ENCODE measurements around the gene HTN1. TPM values are rescaled to one million over a fixed set of nuclear protein-coding genes. Genes with fewer than 3 reads are reported as not detected.
"Not testable (repeated sequence)": the region's sequence is repeated elsewhere in the genome, so short reads cannot be mapped to it uniquely, and the experiment has no call there.

The HTN1 gene
- total RNA-seq (2014; rRNA removed; shearing (Covaris generic)): not detected in 2 replicates
- total RNA-seq (2022): not detected in 2 replicates
- not detected for Bru-seq, nascent RNA
- BruChase-seq, experiment 1, labeled RNA remaining after a 6-hour chase: not detected
- not detected for BruChase-seq, experiment 2, labeled RNA remaining after a 2-hour chase
- long read RNA-seq: 0 reads

GRCh38 chr4:70050138-70050537 lies at the start of gene HTN1:
Gene HTN1 (plus strand): TSS chr4:70050438. CDS start chr4:70053077, 2,639 bp downstream.
- H3K9me2 ChIP-seq (ENCODE audit: insufficient read depth, low read length); POLR2A ChIA-PET; H3K27ac ChIP-seq (ENCODE audit: low read depth, low read length, poor library complexity, severe bottlenecking); H3K79me2 ChIP-seq (ENCODE audit: insufficient read depth, low read depth, low read length); H3K4me2 ChIP-seq (ENCODE audit: low read length); H3K9me3 ChIP-seq (ENCODE audit: low read length); H2AFZ ChIP-seq (ENCODE audit: low read length); H3K36me3 ChIP-seq (ENCODE audit: insufficient read depth, low read length); DNase-seq (ENCODE audit: low spot score); H3K4me1 ChIP-seq (ENCODE audit: insufficient read depth, low read length, poor library complexity, severe bottlenecking); H4K20me1 ChIP-seq (ENCODE audit: insufficient read depth, low read length); BruUV-seq (replicated peaks); intact Hi-C loops (cut with micrococcal nuclease; ENCODE audit: unreplicated experiment); CTCF ChIA-PET (ENCODE audit: unreplicated experiment); H3K4me3 ChIP-seq (ENCODE audit: low read depth, low read length, poor library complexity, severe bottlenecking): not testable (repeated sequence)

- no peak for DNase-seq (ENCODE audit: low spot score)
- no peak overlapping the region for H3K27ac ChIP-seq (ENCODE audit: low read depth, low read length, poor library complexity, severe bottlenecking)
- BruUV-seq (replicated peaks): no TSS peak
- no peak overlapping the region for H3K4me2 ChIP-seq (ENCODE audit: low read length)
- no peaks in the 10 kb centered on the region for H3K4me1 ChIP-seq (ENCODE audit: insufficient read depth, low read length, poor library complexity, severe bottlenecking)
- ChIA-PET POLR2A (interaction anchor here (0.9 kb wide), 1 partner anchor 11 kb away, joined by 4 read pairs; no protein-coding TSS in a partner anchor), CTCF (ENCODE audit: unreplicated experiment) (no interaction called here)
- intact Hi-C loops (cut with micrococcal nuclease; ENCODE audit: unreplicated experiment): no loop called here
- no peaks in the 10 kb centered on the region for H3K79me2 ChIP-seq (ENCODE audit: insufficient read depth, low read depth, low read length)
- H3K9me3 ChIP-seq (ENCODE audit: low read length): no peaks in the 10 kb centered on the region
- TF ChIP-seq, protein P1, sequence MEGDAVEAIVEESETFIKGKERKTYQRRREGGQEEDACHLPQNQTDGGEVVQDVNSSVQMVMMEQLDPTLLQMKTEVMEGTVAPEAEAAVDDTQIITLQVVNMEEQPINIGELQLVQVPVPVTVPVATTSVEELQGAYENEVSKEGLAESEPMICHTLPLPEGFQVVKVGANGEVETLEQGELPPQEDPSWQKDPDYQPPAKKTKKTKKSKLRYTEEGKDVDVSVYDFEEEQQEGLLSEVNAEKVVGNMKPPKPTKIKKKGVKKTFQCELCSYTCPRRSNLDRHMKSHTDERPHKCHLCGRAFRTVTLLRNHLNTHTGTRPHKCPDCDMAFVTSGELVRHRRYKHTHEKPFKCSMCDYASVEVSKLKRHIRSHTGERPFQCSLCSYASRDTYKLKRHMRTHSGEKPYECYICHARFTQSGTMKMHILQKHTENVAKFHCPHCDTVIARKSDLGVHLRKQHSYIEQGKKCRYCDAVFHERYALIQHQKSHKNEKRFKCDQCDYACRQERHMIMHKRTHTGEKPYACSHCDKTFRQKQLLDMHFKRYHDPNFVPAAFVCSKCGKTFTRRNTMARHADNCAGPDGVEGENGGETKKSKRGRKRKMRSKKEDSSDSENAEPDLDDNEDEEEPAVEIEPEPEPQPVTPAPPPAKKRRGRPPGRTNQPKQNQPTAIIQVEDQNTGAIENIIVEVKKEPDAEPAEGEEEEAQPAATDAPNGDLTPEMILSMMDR (conservative IDR thresholded peaks at IDR 0.05; ENCODE audit: low read length): no peak
- TF ChIP-seq EZH2phosphoT487 (IDR thresholded peaks at IDR 0.05; ENCODE audit: borderline replicate concordance, low read depth, low read length): no peak
- H3K36me3 ChIP-seq (ENCODE audit: insufficient read depth, low read length): no peaks in the 10 kb centered on the region
- H2AFZ ChIP-seq (ENCODE audit: low read length): no peak overlapping the region
- H3K4me3 ChIP-seq (ENCODE audit: low read depth, low read length, poor library complexity, severe bottlenecking): no peak overlapping the region
- no peaks in the 10 kb centered on the region for H3K9me2 ChIP-seq (ENCODE audit: insufficient read depth, low read length)
- H4K20me1 ChIP-seq (ENCODE audit: insufficient read depth, low read length): no peaks in the 10 kb centered on the region
These were observed 49.5 kb upstream of the HTN1 start for GRCh38 chr4:70000711-70001110.

DNA sequence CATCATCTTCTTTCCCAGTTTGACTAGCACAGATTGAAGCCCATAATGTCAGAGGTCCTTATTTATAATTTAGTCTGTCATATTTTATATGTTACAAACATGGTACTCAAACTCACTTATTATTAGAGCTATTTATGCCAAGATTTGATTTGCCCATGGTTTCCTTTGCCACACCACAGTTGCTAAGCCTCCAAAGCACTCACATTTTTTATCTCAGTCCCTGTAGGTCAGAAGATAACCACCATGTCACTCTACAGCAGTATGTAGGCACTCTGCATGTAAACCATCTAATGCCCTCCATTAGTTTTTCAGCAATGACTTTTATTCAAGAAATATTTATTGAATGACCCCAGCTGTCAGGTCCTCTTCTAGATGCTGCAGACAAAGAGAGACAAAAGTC lies 47.7 kb upstream of the HTN1 start:
- BruUV-seq (replicated peaks): no TSS peak
- ChIA-PET CTCF (ENCODE audit: unreplicated experiment) (no interaction called here), POLR2A (no interaction called here)
- TF ChIP-seq, protein P1 (conservative IDR thresholded peaks at IDR 0.05; ENCODE audit: low read length): no peak
- TF ChIP-seq EZH2phosphoT487 (IDR thresholded peaks at IDR 0.05; ENCODE audit: borderline replicate concordance, low read depth, low read length): no peak
- H4K20me1 ChIP-seq (ENCODE audit: insufficient read depth, low read length): no peaks in the 10 kb centered on the region
- H3K9me2 ChIP-seq (ENCODE audit: insufficient read depth, low read length): no peaks in the 10 kb centered on the region
- no peaks in the 10 kb centered on the region for H3K4me1 ChIP-seq (ENCODE audit: insufficient read depth, low read length, poor library complexity, severe bottlenecking)
- no peak overlapping the region for H2AFZ ChIP-seq (ENCODE audit: low read length)
- no peaks in the 10 kb centered on the region for H3K9me3 ChIP-seq (ENCODE audit: low read length)
- intact Hi-C loops (cut with micrococcal nuclease; ENCODE audit: unreplicated experiment): no loop called here
- no peak overlapping the region for H3K4me2 ChIP-seq (ENCODE audit: low read length)
- no peak for DNase-seq (ENCODE audit: low spot score)
- H3K79me2 ChIP-seq (ENCODE audit: insufficient read depth, low read depth, low read length): no peaks in the 10 kb centered on the region
- no peak overlapping the region for H3K4me3 ChIP-seq (ENCODE audit: low read depth, low read length, poor library complexity, severe bottlenecking)
- H3K36me3 ChIP-seq (ENCODE audit: insufficient read depth, low read length): no peaks in the 10 kb centered on the region
- H3K27ac ChIP-seq (ENCODE audit: low read depth, low read length, poor library complexity, severe bottlenecking): no peak overlapping the region

All from OCI-LY7 (cell line).